Transverse colon (tissue), 4 donors: ENCODE measurements around the gene GALNT18. TPM values are rescaled to one million over a fixed set of nuclear protein-coding genes. Genes with fewer than 3 reads are reported as not detected.

Experiments used
- DNase-seq: peaks from one replicate; pipeline ENCODE4 v3.0.0-alpha.2; 2019
- H3K27ac ChIP-seq, 4 donors: fragments of 200-600 bp; sonication (generic); 2 replicates each; pipeline ENCODE4 v1.5.1; 2016 to 2018; ENCODE audit warnings: inconsistent platforms in 4 of 4
- H3K27me3 ChIP-seq: fragments of 200-600 bp; sonication (generic); 2 replicates; pipeline ENCODE4 v1.5.1; 2017; ENCODE audit warnings: inconsistent platforms
- H3K36me3 ChIP-seq, 4 donors: fragments of 200-600 bp; sonication (generic); 2 replicates each; pipeline ENCODE4 v1.5.1; 2017 to 2019; ENCODE audit warnings: inconsistent platforms in 4 of 4
- H3K4me1 ChIP-seq, 4 donors: fragments of 200-600 bp; sonication (generic); 2 replicates each; pipeline ENCODE4 v1.5.1; 2017 to 2020; ENCODE audit warnings: inconsistent platforms in 4 of 4
- H3K4me3 ChIP-seq, 4 donors: fragments of 200-600 bp; sonication (generic); 1 replicate in 1 of 4; 2 replicates in 3 of 4; pipeline versions ENCODE4 v1.5.1 to v1.6.1; 2017 to 2019; ENCODE audit warnings: inconsistent platforms in 4 of 4
- H3K9me3 ChIP-seq, 2 donors: fragments of 200-600 bp; sonication (generic); 2 replicates each; pipeline ENCODE4 v1.5.1; 2017 to 2019; ENCODE audit warnings: inconsistent platforms in 2 of 2
- EP300 ChIP-seq: sonication (generic); formaldehyde crosslinking; IDR thresholded peaks from one replicate; pipeline ENCODE4 v1.6.1; 2017; ENCODE audit warnings: antibody characterized with exemption, low read depth
- POLR2A ChIP-seq: fragments of 450-650 bp; IDR thresholded peaks from one replicate; pipeline ENCODE4 v1.6.1; 2016; ENCODE audit warnings: antibody characterized with exemption, mild to moderate bottlenecking, moderate library complexity
- POLR2AphosphoS5 ChIP-seq, 3 donors: sonication (generic); formaldehyde crosslinking; IDR thresholded peaks; one replicate each; pipeline ENCODE4 v1.6.1; 2016; ENCODE audit warnings: antibody characterized with exemption in 3 of 3
- WGBS, 2 donors: methylation state at CpG; one replicate each; pipeline ENCODE4 v1.1.5; 2018; ENCODE audit warnings: low coverage in 1 of 2; 5-methylcytosine and 5-hydroxymethylcytosine counted together
- in situ Hi-C, 4 donors: fragments of 200-750 bp; cut with MboI; loops; one replicate each; pipeline versions ENCODE4 v1.15.0 to v1.15.1; 2017; ENCODE audit warnings: low sequenced_read_pairs in 3 of 4, low pct_ligation_motif_present in 1 of 4, low pct_unique_long_range_greater_than_20kb in 1 of 4
- intact Hi-C: fragments of 100-400 bp; cut with DNase I; formaldehyde crosslinking; loops from one replicate; pipeline ENCODE4 v1.15.1; 2023; ENCODE audit warnings: low total_unique reads
- total RNA-seq, 4 donors: library from RNA; depleted of rRNA; stranded (reverse); fragments of >200 nt; gene quantifications; one replicate each; pipeline ENCODE4 v1.1.0, GENCODE V29; 2016
- TF ChIP-seq, protein P1 (sequence below), 5 experiments: fragments of 200-600 bp in 3 of 5; fragments of 450-650 bp in 2 of 5; sonication (generic) in 3 of 5; IDR thresholded peaks; 1 replicate in 2 of 5; 2 replicates in 3 of 5; pipeline ENCODE4 v1.5.1; 2016 to 2017; ENCODE audit warnings: antibody characterized with exemption in 5 of 5, inconsistent platforms in 3 of 5, mild to moderate bottlenecking in 2 of 5, moderate library complexity in 1 of 5

The GALNT18 gene
- total RNA-seq, 4 donors from 2014 or later, result 5.6 to 22.1 (median 8.4) TPM

DNA sequence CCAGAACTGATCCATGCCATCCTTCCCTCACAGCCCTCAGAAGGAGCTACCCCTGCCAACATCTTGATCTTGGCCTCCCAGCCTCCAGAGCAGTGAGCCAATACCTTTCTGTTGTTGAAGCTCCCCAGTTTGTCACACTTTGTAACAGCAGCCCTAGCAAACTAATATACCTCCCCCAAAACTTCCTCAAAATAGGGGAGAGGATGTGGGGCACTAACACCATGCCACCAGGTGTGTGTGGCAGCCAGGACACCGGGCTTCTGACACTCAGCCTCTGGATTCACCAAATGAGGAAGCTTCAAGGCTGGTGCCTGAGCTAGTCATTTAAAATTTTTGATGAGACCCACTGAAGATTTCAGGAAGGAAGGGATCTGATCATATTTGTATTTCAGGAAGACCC, 353.7 kb downstream of the GALNT18 start:
- Histone ChIP-seq H3K27me3 (no peaks in the 10 kb centered on the region), H3K36me3 (no peaks in the 10 kb centered on the region), H3K27ac (no peak overlapping the region), H3K9me3 (no peaks in the 10 kb centered on the region), H3K4me3 (no peak overlapping the region), H3K4me1 (no peaks in the 10 kb centered on the region)
- intact Hi-C loops, result loop anchor here (10.0 kb wide), 1 partner anchor 333 kb away; no protein-coding TSS in a partner anchor
- in situ Hi-C loops, result loop anchor here in 3 of 4 donors (10.0 to 25.0 kb wide), 2 partner anchors 231 to 473 kb away; no protein-coding TSS in a partner anchor
- TF ChIP-seq EP300, result no peak
- TF ChIP-seq POLR2A, result no peak
- TF ChIP-seq, protein P1, sequence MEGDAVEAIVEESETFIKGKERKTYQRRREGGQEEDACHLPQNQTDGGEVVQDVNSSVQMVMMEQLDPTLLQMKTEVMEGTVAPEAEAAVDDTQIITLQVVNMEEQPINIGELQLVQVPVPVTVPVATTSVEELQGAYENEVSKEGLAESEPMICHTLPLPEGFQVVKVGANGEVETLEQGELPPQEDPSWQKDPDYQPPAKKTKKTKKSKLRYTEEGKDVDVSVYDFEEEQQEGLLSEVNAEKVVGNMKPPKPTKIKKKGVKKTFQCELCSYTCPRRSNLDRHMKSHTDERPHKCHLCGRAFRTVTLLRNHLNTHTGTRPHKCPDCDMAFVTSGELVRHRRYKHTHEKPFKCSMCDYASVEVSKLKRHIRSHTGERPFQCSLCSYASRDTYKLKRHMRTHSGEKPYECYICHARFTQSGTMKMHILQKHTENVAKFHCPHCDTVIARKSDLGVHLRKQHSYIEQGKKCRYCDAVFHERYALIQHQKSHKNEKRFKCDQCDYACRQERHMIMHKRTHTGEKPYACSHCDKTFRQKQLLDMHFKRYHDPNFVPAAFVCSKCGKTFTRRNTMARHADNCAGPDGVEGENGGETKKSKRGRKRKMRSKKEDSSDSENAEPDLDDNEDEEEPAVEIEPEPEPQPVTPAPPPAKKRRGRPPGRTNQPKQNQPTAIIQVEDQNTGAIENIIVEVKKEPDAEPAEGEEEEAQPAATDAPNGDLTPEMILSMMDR (IDR thresholded peaks at IDR 0.05), result no peak
- no peak for TF ChIP-seq POLR2AphosphoS5 (IDR thresholded peaks at IDR 0.05)
- WGBS, 2 donors, result 0% methylated on average over 1 of the region's 1 CpG; no CpG with 5 or more reads in 1 of the 2 donors
- no peak for DNase-seq

DNA sequence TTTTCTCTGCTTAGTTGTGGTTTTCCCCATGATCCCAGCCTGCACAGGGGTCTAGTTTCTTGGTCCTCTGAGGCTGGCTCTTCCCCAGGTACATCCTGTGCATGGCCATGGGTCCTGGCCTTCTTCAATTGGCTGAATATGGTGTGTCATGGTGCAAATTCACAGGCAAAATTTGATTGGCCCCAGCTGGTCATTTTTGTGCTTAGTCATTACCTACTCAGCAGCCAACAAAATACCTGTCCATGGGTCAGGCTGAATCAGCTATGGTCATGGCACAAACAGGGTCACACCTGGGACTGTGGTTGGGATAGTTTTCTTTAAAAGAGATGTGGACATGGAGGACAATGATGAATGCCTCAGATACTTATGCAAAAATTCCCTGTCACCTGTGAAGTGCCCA, 354.5 kb downstream of the GALNT18 start:
- no peaks in the 10 kb centered on the region for H3K4me1 ChIP-seq
- H3K4me3 ChIP-seq, result no peak overlapping the region
- H3K27me3 ChIP-seq, result no peaks in the 10 kb centered on the region
- in situ Hi-C loops, result loop anchor here in 3 of 4 donors (10.0 to 25.0 kb wide), 2 partner anchors 230 to 473 kb away; no protein-coding TSS in a partner anchor
- intact Hi-C loops, result loop anchor here (10.0 kb wide), 1 partner anchor 333 kb away; no protein-coding TSS in a partner anchor
- DNase-seq, result no peak
- H3K9me3 ChIP-seq, result no peaks in the 10 kb centered on the region
- no peak overlapping the region for H3K27ac ChIP-seq
- no peaks in the 10 kb centered on the region for H3K36me3 ChIP-seq
- no peak for TF ChIP-seq EP300
- TF ChIP-seq POLR2A, result no peak
- TF ChIP-seq, protein P1 (IDR thresholded peaks at IDR 0.05), result no peak
- no peak for TF ChIP-seq POLR2AphosphoS5 (IDR thresholded peaks at IDR 0.05)

DNA sequence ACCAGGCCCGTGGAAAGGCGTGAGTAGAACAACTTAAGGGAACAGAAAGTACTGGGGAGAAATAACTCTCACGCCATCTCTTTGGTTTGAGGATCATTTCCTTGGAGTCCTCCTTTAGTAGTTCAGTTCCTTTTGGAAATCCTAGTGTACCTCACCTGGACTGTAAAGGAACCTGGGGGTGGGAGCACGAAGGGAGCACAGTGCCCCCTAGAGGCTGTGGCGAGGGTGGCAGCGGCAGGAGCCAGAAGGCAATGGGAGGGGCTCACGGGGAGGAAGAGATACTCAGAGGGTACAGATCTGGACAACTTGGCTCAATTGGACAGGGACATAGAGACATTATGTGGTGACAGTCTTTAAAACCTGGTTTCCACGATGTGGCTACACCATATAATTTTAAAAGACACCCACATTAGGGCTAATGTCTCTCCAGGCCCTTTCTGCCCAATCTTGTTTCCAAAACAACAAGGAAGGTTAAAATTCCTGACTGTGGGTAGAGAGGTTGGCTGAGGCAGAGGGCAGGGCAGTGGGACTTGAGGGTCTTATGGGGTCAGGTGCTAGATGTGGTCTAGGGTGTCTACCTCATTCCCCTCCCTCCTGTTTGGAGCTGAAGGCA, 355.7 kb downstream of the GALNT18 start:
- Histone ChIP-seq H3K27ac (no peak overlapping the region), H3K4me1 (no peaks in the 10 kb centered on the region), H3K9me3 (no peaks in the 10 kb centered on the region), H3K27me3 (no peaks in the 10 kb centered on the region), H3K4me3 (no peak overlapping the region), H3K36me3 (no peaks in the 10 kb centered on the region)
- in situ Hi-C loops (loop anchor here in 3 of 4 donors (10.0 to 25.0 kb wide), 2 partner anchors 229 to 471 kb away; no protein-coding TSS in a partner anchor), intact Hi-C loops (loop anchor here (10.0 kb wide), 1 partner anchor 331 kb away; no protein-coding TSS in a partner anchor)
- 40% methylated on average over 8 of the region's 8 CpGs; no CpG with 5 or more reads in 1 of the 2 donors for WGBS, 2 donors
- TF ChIP-seq POLR2AphosphoS5 (IDR thresholded peaks at IDR 0.05) (no peak), POLR2A (no peak), EP300 (no peak)
- TF ChIP-seq, protein P1 (IDR thresholded peaks at IDR 0.05), result peak; percentile 68 to 83 (median 72)
- DNase-seq, result peak; percentile 60

DNA sequence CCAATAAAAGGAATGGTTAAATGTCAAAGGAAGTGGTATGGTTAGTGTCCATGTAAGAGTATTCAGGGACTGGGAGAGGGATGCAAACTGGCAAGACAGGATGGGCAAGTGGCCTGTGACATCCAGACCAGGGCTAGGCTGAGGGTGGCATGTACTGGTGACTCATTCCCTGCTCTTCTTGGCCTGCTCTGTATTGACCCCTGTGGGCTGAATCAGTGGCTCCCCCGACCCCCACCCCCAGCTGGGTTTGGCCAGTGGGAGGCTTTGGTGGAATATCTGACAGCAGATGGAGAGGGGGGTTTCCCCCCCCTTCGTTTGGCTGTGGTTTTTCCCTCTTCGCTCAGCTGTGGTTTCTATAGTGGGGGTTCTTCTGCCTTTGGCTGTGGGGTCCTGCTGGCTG, 356.5 kb downstream of the GALNT18 start:
- no peaks in the 10 kb centered on the region for H3K27me3 ChIP-seq
- no peak overlapping the region for H3K4me3 ChIP-seq
- in situ Hi-C loops (loop anchor here in 3 of 4 donors (10.0 to 25.0 kb wide), 2 partner anchors 228 to 471 kb away; no protein-coding TSS in a partner anchor), intact Hi-C loops (loop anchor here (10.0 kb wide), 1 partner anchor 331 kb away; no protein-coding TSS in a partner anchor)
- TF ChIP-seq EP300, result no peak
- no peak for TF ChIP-seq POLR2AphosphoS5 (IDR thresholded peaks at IDR 0.05)
- TF ChIP-seq, protein P1 (IDR thresholded peaks at IDR 0.05), result no peak
- TF ChIP-seq POLR2A, result no peak
- no peaks in the 10 kb centered on the region for H3K36me3 ChIP-seq
- no peaks in the 10 kb centered on the region for H3K9me3 ChIP-seq
- no peaks in the 10 kb centered on the region for H3K4me1 ChIP-seq
- no peak overlapping the region for H3K27ac ChIP-seq
- no peak for DNase-seq
- WGBS, 2 donors, result 56% methylated on average over 3 of the region's 3 CpGs; no CpG with 5 or more reads in 1 of the 2 donors
